Hypothalamus (tissue), 51 donors: ENCODE measurements around the gene ZDHHC19.
"Not testable (repeated sequence)": the region's sequence is repeated elsewhere in the genome, so short reads cannot be mapped to it uniquely, and the experiment has no call there.

Source experiments
- DNase-seq, 51 donors: peaks; one replicate each; lab custom pipeline; 2025; lab: John Stamatoyannopoulos, UW

ZDHHC19 gene, protein sequence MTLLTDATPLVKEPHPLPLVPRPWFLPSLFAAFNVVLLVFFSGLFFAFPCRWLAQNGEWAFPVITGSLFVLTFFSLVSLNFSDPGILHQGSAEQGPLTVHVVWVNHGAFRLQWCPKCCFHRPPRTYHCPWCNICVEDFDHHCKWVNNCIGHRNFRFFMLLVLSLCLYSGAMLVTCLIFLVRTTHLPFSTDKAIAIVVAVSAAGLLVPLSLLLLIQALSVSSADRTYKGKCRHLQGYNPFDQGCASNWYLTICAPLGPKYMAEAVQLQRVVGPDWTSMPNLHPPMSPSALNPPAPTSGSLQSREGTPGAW

GRCh38 chr3:196210673-196211556, at the start of gene ZDHHC19:
Gene ZDHHC19, minus strand, starts transcription at chr3:196211400. Its CDS starts 85 bp downstream, at chr3:196211315.
- no peak for DNase-seq

- no peak for DNase-seq
These were observed 49.6 kb upstream of the ZDHHC19 start for GRCh38 chr3:196260784-196261183.

DNA sequence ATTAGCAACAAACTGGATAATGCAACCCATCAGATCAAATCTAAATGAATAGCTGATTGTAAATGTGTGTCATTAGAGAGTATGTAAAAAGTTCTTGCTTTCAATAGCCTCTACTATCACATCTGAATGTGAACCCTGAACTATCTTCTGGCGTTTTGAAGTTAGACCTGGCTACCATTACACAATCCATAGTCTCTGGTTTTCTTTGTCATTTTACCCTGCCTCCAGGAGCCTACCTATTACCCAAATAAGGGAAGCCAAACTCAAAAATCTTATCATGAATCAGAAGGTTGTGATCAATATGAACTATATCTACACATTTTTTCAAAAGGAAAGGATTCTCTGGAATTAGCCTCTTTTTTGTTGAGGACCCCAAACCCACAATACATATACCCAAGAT, 44.6 kb upstream of the ZDHHC19 start:
- DNase-seq = no peak

DNA sequence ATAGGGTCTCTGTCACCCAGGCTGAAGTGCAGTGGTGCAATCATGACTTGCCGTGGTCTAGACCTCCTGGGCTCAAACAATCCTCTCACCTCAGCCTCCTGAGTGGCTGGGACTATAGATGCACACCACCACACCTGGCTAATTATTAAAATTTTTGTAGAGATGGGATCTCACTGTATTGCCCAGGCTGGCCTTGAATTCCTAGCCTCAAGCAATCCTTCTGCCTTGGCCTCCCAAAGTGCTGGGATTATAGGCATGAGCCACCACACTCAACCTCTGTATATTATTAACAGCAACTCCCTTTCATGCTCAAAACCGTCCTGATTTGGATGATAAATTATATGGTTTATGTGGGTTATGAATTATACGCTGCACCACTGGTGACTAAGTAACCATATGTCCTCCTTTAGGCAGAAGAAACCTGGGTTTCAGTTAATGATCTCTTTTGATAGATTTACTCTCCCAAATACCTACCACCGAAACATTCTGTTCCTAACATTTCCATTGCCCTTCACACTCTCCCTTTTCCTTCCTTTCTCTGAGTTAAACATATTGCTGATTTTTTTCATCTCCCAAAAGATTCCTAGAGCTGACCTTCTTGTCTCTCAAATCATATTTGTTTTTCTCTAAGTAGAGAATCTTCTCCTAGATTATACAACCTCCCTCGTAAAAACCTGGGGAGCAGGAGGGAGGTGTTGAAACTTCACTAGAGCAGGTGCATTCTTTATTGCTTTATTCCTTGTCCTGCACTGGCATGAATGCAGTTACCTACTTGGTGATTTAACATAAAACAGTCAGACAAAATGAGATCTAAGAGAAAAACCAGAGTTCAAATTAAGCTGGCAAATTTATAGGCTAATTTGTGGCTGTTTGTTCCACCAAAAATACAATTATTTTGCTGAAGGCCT, 43.4 kb upstream of the ZDHHC19 start:
- DNase-seq = no peak

GRCh38 chr3:196251918-196252317, 40.7 kb upstream of the ZDHHC19 start:
- no peak for DNase-seq

DNA sequence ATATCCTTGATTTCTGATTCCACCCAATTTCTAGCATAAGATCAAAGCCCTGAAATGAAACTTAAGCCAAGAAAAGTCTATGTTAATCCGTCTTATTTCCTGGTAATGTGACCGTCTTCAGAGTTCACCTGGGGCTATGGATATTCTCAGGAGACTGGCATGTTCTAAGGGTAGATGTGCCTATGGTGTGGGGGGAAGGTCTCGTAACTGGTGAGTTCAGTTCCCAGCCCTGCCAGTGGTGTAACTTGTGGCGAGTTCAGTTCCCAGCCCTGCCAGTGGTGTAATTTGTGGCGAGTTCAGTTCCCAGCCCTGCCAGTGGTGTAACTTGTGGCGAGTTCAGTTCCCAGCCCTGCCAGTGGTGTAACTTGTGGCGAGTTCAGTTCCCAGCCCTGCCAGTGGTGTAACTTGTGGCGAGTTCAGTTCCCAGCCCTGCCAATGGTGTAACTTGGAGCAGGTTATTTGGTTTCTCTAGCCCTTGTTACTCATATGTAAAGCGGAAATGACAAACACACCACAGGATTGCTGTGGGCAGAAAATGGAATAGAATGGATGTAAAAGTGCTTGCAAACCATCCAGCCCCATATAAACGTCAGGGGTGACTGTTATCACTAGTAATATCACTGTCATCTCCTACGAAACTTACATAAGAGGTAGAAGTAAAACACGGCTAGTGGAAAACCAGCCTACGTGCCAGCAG, 35.6 kb upstream of the ZDHHC19 start:
- no peak for DNase-seq

DNA sequence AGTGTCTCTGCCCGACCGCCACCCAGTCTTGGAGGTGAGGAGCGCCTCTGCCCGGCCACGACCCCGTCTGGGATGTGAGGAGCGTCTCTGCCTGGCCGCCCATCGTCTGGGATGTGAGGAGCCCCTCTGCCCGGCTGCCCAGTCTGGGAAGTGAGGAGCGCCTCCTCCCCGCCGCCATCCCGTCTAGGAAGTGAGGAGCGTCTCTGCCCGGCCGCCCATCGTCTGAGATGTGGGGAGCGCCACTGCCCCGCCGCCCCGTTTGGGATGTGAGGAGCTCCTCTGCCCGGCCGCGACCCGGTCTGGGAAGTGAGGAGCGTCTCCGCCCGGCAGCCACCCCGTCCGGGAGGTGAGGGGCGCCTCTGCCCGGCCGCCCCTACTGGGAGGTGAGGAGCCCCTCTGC, 33.0 kb upstream of the ZDHHC19 start:
- DNase-seq = not testable (repeated sequence)

DNA sequence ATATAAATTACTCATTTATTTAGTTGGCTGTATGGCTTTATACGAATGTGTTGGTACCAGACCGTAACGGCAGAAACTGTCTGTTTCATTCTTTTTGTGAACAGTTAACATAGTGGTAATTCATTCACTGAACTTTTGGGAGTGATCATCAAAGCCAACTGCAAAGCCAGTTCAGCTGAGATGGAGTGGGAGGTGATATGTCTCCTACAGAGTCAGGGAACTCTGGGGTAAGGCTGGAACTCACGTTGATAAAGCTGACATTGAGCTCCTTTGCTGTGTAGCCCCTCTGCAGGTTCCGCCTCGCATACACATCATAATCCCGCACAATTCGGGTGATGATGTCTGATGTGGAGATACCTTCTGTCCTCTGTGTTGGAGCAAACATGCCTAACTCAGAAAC, 30.5 kb upstream of the ZDHHC19 start:
- DNase-seq = no peak

DNA sequence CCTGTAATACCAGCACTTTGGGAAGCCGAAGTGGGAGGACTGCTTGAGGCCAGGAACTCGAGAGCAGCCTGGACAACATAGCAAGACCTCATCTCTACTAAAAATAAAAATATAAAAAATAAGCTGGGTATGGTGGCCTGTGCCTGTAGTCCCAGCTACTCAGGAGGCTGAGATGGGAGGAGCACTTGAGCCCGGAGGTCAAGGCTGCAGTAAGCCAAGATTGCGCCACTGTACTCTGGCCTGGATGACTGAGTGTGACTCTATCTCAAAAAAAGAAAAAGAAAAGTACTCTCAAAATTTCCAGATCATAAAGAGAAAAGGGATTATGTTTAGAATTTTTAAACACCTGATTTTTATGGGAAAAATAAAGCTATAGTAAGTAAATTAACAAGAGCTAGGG, 29.2 kb upstream of the ZDHHC19 start:
- no peak for DNase-seq

DNA sequence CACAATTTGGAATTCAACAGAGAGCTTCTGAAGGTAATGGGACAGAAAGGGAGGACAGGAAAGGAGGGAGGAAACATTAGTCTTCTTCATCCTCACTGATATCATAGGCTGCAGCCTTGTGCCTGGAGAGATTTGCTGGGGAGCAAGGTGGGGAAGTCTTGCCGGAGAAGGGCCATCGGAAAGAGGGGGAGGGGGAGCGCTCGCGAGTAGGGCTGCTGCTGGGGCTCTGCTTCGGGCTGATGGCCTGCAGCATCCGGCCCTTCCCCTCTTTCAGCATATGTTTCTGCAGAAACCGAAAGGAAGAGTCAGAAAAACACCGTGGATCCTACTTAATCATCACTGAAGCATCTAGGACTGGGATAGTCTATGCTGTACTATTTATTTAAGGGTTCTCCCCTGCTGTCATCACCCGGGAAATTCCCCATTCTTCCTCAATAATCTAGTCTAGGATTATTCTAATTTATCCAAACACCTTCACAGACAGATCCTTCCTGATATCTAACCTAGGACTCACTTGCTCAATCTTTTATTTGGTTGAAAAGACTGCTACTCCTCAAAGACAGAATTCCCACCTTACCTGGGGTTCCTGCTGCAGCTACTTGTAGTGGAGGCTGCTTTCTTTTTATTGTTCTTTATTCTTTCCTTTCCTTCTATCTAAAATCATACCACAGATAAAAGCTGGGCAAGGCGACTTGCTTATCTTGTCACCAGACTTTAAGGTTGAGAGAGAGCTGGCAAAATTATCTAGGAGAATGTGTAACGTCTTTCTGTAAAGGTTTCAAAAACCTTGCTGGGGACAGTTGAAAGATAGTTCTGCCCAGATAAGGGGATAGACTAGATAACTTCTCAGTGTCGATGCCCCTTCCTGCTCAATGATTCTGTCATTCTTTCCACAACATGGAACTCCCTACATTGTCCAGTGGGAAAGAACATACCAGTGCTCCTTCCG, 27.7 kb upstream of the ZDHHC19 start:
- no peak for DNase-seq

DNA sequence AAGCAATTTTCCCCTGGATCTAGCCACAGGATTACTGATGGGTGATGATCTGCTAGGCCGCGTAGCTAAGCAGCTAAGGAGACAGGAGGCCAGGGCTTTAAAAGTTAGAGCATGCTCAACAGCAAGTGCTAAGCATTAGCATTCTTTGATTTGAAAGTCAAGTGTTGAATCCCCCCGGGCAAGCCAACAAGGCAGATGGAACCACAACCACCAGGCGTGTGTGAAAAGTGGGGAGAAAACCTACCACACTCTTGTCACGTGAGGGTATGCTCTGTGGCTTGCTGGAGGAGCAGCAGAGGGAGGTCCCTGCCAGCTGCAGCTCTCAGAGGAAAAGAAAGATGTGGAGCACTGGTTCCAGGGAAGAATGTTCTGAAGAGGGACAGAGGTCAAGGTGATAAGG, 26.0 kb upstream of the ZDHHC19 start:
- DNase-seq = no peak

GRCh38 chr3:196236223-196236622, 25.0 kb upstream of the ZDHHC19 start:
- DNase-seq = no peak

DNA sequence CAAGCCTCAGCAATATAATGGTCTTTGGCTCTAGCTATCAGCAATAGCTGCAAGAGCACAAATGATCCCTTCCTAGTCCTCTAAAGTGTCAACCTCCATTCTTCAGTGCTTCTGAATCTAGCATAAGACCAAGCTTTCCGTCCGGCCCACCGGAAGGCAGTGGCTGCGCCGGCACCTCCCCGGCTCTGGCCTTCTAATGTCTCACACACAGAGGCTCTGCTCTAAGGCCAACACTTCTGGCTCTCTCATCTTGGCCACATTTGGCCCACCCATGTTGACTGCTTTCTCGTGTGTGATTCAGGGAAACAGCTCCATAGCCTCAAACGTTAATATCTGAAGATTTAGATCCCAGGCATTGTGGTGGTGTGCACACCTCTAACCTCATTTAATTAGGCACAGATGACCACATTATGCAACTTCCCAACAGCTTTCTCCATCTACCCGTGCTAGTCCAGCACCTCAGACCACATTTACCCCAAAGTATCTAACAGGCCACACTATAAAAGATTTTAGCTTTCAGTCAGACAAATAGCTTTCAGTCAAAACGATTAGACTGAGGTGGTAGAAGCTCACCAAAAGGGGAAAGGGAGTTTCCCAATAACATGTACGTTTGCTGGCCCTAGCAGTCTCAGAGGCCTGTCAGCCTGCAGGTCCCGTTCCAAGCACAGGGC, 24.4 kb upstream of the ZDHHC19 start:
- no peak for DNase-seq

DNA sequence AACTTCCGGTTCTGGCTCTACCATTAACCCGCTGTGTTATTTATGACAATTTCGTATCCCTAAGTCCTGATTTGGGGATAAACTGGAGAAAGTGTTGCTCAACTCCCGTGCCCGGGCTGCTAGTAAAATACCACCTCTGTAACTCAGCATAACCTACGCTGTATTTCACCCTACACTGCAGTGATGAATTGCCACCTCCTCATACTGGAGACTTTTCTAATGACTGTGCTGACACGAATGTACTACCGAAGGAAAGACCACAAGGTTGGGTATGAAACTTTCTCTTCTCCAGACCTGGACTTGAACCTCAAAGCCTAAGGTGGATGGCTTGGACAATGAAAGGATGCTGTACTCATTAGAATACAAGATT, 21.7 kb upstream of the ZDHHC19 start:
- DNase-seq = no peak

GRCh38 chr3:196232154-196232881, 21.1 kb upstream of the ZDHHC19 start:
- no peak for DNase-seq

GRCh38 chr3:196227629-196228493, 16.7 kb upstream of the ZDHHC19 start:
- DNase-seq = no peak

DNA sequence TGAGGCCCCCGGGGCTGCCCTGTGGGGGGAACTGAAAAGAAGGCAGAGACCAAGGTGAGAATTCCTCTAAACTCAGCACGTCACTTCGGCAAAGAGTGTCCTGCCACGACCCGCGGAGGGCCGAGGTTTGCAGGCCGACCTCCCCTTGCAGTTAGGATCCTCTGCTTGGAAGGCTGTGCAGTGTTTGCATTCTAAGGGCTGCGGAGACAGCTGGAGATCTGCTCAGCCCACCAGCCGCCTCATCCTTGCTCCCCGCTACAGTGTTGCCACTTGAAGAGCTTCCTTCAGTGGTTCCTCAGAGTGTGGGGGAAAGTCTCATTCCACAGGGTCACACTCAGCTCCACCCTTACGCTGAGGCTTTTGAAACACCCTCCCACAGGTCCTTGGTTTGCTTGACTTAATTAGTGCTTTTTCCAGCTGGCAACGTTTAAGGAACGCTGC, 15.9 kb upstream of the ZDHHC19 start:
- DNase-seq = no peak
